ENCODE data around the gene DPP7.

- TF ChIP-seq, protein P1, sequence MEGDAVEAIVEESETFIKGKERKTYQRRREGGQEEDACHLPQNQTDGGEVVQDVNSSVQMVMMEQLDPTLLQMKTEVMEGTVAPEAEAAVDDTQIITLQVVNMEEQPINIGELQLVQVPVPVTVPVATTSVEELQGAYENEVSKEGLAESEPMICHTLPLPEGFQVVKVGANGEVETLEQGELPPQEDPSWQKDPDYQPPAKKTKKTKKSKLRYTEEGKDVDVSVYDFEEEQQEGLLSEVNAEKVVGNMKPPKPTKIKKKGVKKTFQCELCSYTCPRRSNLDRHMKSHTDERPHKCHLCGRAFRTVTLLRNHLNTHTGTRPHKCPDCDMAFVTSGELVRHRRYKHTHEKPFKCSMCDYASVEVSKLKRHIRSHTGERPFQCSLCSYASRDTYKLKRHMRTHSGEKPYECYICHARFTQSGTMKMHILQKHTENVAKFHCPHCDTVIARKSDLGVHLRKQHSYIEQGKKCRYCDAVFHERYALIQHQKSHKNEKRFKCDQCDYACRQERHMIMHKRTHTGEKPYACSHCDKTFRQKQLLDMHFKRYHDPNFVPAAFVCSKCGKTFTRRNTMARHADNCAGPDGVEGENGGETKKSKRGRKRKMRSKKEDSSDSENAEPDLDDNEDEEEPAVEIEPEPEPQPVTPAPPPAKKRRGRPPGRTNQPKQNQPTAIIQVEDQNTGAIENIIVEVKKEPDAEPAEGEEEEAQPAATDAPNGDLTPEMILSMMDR (IDR thresholded peaks at IDR 0.05) = no peak
- TF ChIP-seq POLR2A (IDR thresholded peaks at IDR 0.05) = no peak
Measured at GRCh38 chr9:137147091-137147792, 32.7 kb upstream of the DPP7 start.

All from lower leg skin (tissue), 3 donors.